Measurements from ENCODE around the gene FNDC5. TPM values are rescaled to one million over a fixed set of nuclear protein-coding genes. Genes with fewer than 3 reads are reported as not detected.

The FNDC5 gene
- total RNA-seq, 3 donors from 2014 or later (not counting 1 experiment from before 2014, with no cell fraction given) = 0.36 TPM; not detected in 2

- no peak for TF ChIP-seq CTCF (IDR thresholded peaks at IDR 0.05)
- no peak overlapping the region for H3K27ac Mint-ChIP-seq
- H3K4me3 Mint-ChIP-seq = no peak overlapping the region
- H3K27me3 Mint-ChIP-seq (ENCODE audit: low read depth in 2 of 2) = peaks cover 20 to 39% of the 10 kb centered on the region in 2 donors
- ATAC-seq (no peak), DNase-seq (no peak)
- no peaks in the 10 kb centered on the region for H3K36me3 Mint-ChIP-seq
- Histone ChIP-seq H3K4me3 (ENCODE audit: low read length) (no peak overlapping the region), H3K4me1 (ENCODE audit: control insufficient read depth, insufficient read depth, low read length) (peaks cover 4% of the 10 kb centered on the region), H3K9me3 (ENCODE audit: control insufficient read depth, insufficient read depth, low read length) (no peaks in the 10 kb centered on the region), H3K27ac (ENCODE audit: low read length) (no peak overlapping the region), H3K36me3 (ENCODE audit: control insufficient read depth, insufficient read depth, low read length) (no peaks in the 10 kb centered on the region), H3K27me3 (ENCODE audit: control insufficient read depth, insufficient read depth, low read length) (peaks cover 25% of the 10 kb centered on the region)
- WGBS (ENCODE audit: insufficient coverage) = 35% methylated on average over 21 of the region's 22 CpGs
- intact Hi-C loops (cut with micrococcal nuclease) = no loop called here
- peaks cover 0 to 10% of the 10 kb centered on the region in 2 donors for H3K4me1 Mint-ChIP-seq
- no peaks in the 10 kb centered on the region for H3K9me3 Mint-ChIP-seq
Measured at GRCh38 chr1:32881871-32882850, 11.4 kb upstream of the FNDC5 start.

- H3K4me1 Mint-ChIP-seq = peaks cover 0 to 10% of the 10 kb centered on the region in 2 donors
- H3K36me3 Mint-ChIP-seq = no peaks in the 10 kb centered on the region
Measured at GRCh38 chr1:32881291-32881690, 10.6 kb upstream of the FNDC5 start.

DNA sequence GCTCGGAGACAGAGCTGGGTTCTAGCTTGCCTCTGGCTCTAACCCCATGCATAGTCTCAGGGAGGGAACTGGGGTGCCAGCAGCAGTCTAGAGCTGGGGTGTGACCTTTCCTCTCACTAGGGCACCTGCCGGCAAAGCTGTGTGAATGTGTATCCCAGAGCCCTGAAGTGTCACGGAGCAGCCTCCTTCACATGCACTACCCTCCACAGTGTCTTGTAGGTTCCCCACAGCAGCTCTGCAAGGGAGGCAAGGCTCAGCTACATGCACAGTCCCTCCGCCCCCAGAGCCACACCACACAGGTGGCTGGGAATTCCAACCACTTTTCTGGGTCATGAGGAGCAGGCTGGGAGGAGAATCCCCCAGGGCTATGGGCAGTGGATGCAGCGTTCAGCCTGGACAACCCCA lies 7.9 kb upstream of the FNDC5 start:
- 80% methylated on average over 5 of the region's 5 CpGs for WGBS (ENCODE audit: insufficient coverage)
- no peak overlapping the region for H3K27ac ChIP-seq (ENCODE audit: low read length)
- H3K9me3 Mint-ChIP-seq = no peaks in the 10 kb centered on the region
- H3K27me3 Mint-ChIP-seq (ENCODE audit: low read depth in 2 of 2) = peaks cover 24 to 26% of the 10 kb centered on the region in 2 donors
- no peak overlapping the region for H3K4me3 ChIP-seq (ENCODE audit: low read length)
- no peak for ATAC-seq
- H3K36me3 Mint-ChIP-seq = no peaks in the 10 kb centered on the region
- DNase-seq = no peak
- TF ChIP-seq CTCF (IDR thresholded peaks at IDR 0.05) = no peak
- intact Hi-C loops (cut with micrococcal nuclease) = loop anchor here (10.0 kb wide), 1 partner anchor 434 kb away; no protein-coding TSS in a partner anchor
- no peak overlapping the region for H3K4me3 Mint-ChIP-seq
- H3K36me3 ChIP-seq (ENCODE audit: control insufficient read depth, insufficient read depth, low read length) = no peaks in the 10 kb centered on the region
- no peaks in the 10 kb centered on the region for H3K9me3 ChIP-seq (ENCODE audit: control insufficient read depth, insufficient read depth, low read length)
- no peaks in the 10 kb centered on the region for H3K4me1 Mint-ChIP-seq
- H3K27ac Mint-ChIP-seq = no peak overlapping the region
- H3K4me1 ChIP-seq (ENCODE audit: control insufficient read depth, insufficient read depth, low read length) = peaks cover 5% of the 10 kb centered on the region
- H3K27me3 ChIP-seq (ENCODE audit: control insufficient read depth, insufficient read depth, low read length) = peaks cover 6% of the 10 kb centered on the region

More at GRCh38 chr1:32881291-32881690, 10.6 kb upstream of the FNDC5 start:
- H3K4me1 ChIP-seq (ENCODE audit: control insufficient read depth, insufficient read depth, low read length) = peaks cover 5% of the 10 kb centered on the region
- ATAC-seq (no peak), DNase-seq (no peak)
- Mint-ChIP-seq H3K27ac (no peak overlapping the region), H3K27me3 (ENCODE audit: low read depth in 2 of 2) (peaks cover 15 to 34% of the 10 kb centered on the region in 2 donors), H3K4me3 (no peak overlapping the region), H3K9me3 (no peaks in the 10 kb centered on the region)
- intact Hi-C loops (cut with micrococcal nuclease) = no loop called here
- TF ChIP-seq CTCF (IDR thresholded peaks at IDR 0.05) = no peak
- no peak overlapping the region for H3K27ac ChIP-seq (ENCODE audit: low read length)
- H3K9me3 ChIP-seq (ENCODE audit: control insufficient read depth, insufficient read depth, low read length) = no peaks in the 10 kb centered on the region
- H3K36me3 ChIP-seq (ENCODE audit: control insufficient read depth, insufficient read depth, low read length) = no peaks in the 10 kb centered on the region
- peaks cover 21% of the 10 kb centered on the region for H3K27me3 ChIP-seq (ENCODE audit: control insufficient read depth, insufficient read depth, low read length)
- no peak overlapping the region for H3K4me3 ChIP-seq (ENCODE audit: low read length)
- WGBS (ENCODE audit: insufficient coverage) = 89% methylated on average over 5 of the region's 5 CpGs

Measured in natural killer cell (primary cell).